Measurements from ENCODE around the gene BCL7B.

- TF ChIP-seq POLR2A (IDR thresholded peaks at IDR 0.05; ENCODE audit: extremely low read depth, insufficient read length) (no peak), MYC (IDR thresholded peaks at IDR 0.05; ENCODE audit: low read depth, low read length) (no peak)
Observed at GRCh38 chr7:73547841-73548240, 9.6 kb downstream of the BCL7B start.
